Hypothalamus (tissue), 51 donors: ENCODE data around the gene CCDC170.
"Not testable (repeated sequence)": the region's sequence is repeated elsewhere in the genome, so short reads cannot be mapped to it uniquely, and the experiment has no call there.

ENCODE experiments used
- DNase-seq, 51 donors: peaks; one replicate each; lab custom pipeline; 2025; lab: John Stamatoyannopoulos, UW

The CCDC170 gene

DNA sequence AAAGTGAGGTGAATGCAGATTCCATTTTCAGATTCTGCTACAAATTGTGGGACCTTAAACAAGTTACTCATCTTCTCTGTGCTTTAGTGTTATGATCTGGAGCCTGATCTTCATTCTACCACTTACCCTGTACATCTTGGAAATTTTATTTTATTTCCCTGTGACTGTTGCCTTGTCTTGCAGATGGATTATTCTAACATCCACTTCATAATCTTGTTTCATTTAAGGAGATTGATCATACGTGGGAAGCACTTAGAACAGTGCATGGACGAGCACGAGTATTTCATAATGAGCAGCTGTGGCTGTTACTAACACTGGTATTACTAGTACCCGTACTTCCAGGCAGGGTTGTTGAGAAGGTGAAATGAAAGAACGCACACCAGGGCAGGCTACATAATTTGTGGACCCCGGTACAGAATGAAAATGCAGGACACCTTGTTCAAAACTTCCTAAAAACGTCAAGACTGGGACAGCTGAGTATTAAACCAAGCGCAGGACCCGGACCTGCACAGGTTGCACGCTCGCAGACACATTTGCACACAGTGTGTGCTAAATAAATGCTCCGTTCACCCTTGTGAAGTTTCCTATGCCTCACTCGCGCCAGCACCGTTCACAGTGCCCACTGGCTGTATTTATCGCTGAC, 535 bp upstream of the CCDC170 start:
- DNase-seq: peak in 2 of 51 donors; percentile 25 to 41

DNA sequence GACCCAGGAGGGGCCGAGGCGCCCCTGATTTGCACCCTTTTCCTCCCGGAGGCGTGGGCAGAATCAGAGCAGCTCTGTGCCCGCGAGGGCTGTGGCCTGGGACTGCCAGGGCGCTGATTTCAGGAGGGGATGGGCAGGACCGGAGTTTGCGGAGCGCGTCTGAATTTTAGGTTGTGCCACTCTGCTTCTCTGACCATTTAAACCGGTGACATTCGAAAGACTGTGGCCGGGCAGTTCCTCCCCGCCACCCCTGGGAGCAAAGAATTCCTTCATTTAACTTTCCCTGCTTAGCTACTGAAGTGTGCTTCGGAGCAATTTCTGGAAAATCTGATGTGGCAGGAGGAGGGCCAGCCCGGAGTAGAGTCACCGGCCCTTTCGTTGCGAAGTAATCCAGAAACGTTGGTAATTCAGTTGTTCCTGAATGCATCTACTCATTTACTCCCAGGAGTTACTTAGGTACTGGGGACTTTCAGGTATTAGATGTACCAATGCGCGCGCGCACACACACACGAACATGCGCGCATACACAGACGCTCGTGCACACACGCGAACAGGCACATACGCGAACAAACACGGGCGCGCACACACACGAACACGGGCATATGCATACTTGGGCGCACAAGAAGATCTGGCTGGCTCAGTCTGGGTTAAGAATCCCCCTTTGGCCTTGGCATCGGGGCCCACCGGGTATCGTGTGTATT, 568 bp downstream of the CCDC170 start:
- DNase-seq: peak in 21 of 51 donors; percentile 3 to 72 (median 21)

DNA sequence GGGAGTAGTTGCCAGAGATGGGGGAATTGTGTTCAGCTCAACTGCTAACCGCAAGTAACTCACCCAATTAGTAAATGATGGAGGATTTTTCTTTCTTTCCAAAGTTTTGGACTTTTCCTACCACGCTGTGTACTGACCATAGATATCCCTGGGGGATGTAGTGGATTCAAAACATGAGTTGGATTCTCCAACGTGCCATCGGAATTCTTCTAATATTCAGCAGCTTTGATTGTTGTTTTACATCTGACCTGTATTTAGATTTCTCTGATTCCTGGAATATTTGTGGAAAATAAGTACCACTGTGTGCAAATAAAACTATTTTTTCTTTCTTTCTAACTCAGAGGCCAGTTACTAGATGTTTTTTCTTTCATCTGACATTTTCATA, 1.1 kb downstream of the CCDC170 start:
- DNase-seq: no peak

DNA sequence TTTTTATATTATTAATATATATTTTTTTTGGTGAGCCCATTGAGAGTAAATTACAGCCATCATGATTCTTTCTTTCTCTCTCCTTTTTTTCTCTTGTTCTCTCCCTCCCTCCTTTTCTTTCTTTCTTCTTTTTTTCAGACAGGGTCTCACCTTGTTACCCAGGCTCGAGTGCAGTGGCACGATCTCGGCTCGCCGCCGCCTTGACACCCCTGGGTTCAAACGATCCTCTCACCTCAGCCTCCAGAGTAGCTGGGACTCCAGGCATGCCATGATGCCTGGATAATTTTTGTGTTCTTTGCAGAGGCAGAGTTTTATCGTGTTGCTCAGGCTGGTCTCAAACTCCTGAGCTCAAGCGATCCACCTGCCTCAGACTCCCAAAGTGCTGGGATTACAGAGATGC, 1.6 kb downstream of the CCDC170 start:
- no peak for DNase-seq

DNA sequence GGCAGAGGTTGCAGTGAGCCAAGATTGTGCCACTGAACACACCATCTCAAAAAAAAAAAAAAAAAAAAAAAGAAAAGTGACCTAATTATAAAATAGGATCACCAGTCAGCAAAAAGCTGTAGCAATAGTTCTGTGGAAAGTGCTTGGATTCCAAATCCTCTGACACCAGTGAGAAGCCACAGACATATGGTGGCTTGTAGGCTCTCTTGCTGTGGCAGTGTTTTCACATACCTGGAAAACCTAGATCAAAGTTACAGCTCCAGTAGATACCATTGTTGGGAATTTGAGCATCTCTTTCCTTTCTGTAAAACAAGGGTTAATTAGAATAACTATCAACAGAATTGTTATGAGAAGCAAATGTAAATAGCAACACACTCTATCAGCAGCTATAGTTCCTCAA, 4.1 kb downstream of the CCDC170 start:
- no peak for DNase-seq

DNA sequence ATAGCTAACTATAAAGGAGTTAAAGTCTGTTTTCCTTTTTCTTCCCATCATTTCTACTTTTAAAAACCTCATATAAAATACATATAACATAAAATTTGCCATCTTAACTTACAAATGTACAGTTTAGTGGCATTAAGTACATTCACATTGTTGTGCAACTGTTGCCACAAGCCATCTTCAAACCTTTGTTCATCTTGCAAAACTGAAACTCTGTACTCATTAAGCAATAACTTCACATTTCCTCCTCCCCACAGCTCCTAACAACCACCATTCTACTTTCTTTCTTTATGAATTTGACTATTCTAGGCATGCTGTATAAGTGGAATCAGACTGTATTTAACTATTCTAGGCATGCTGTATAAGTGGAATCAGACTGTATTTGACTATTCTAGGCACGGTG, 4.5 kb downstream of the CCDC170 start:
- no peak for DNase-seq

DNA sequence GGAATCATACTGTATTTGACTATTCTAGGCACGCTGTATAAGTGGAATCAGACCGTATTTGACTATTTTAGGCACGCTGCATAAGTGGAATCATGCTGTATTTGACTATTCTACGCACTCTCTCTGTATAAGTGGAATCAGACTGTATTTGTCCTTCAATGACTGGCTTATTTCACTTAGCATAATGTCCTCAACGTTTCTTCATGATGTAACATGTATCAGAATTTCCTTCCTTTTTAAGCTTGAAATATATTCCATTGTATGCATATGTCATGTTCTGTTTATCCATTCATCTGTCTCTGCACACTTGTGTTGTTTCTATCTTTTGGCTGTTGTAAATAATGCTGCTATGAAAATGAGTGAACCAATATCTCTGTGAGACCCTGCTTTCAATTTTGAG, 5.7 kb downstream of the CCDC170 start:
- no peak for DNase-seq

DNA sequence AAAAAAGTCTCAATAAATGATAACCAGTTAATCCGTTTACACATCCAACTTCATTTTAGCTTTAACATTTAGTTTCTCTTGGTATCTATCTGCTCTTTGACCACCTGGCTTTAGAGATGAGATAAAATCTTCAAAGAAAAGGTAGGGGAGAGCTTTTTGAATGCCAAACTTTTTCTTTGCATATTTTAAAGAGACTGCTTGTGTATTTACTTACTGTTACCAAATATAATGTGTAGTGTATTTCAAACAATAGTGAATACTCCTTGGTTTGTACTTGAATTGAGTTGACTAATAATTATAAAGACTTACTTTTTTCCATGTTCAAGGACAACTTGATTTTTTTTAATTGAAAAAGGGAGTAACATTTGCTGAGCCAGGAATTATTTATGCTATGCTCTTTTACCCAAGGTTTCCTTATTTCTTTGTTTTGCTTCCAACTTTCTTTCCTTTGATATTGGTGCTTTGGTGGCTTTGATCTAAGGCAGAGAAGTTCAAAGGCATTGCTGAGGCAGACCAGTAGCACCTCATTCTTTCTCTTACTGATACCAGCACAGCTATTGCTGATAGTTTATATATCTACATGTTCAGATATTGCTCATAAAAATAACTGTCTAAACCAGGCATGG, 7.8 kb downstream of the CCDC170 start:
- no peak for DNase-seq

DNA sequence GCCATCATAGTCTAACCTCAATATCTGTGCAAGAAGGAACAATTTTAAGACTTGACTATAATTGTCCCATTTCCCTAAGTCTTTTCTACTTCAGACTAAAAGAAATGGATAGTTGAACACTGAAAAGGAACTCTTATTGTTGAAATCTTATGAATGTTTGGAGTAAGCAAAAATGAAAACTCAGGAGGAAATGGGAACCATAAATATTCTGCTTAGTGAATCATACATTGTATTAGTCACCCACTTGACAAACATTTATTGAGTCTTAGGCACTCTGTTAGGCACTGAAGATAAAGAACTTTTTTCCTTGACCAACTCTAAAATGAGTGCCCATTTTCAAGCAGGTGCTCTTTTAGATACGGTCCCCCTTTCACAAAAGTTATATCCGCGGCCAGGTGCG, 8.7 kb downstream of the CCDC170 start:
- DNase-seq: no peak

DNA sequence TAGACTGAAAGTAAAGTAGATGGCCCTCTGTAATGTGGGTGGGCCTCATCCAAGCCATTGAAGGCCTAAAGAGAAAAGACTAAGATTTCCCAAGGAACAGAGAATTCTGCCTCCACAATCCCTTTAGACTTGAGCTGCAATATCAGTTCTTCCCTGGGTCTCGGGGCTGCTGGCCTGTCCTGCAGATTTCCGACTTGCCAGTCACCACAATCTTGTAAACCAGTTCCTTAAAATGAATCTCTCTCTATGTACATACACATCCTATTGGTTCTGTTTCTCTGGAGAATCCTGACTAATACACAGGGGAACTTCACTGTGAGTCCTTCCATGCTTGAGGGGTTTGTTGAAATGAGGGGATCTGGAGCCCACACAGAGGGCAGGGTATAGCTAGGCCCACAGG, 12.9 kb downstream of the CCDC170 start:
- no peak for DNase-seq

DNA sequence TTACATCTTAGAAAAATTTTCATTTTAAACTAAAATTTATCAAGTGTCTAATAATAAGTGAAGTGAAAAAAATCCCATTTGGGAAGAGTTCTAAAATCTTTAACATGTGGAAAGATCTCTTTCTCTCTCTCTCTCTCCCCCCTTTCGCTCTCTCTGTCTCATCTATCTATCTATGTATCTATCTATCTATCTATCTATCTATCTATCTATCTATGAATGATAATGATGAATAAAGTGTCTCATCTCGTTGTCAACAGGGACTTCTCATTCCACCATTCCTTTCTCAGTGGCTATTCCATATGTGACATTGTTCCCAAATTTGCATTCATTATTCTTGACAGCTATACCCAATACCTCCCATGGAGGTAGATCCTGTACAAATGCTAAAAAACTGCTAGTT, 15.2 kb downstream of the CCDC170 start:
- no peak for DNase-seq

DNA sequence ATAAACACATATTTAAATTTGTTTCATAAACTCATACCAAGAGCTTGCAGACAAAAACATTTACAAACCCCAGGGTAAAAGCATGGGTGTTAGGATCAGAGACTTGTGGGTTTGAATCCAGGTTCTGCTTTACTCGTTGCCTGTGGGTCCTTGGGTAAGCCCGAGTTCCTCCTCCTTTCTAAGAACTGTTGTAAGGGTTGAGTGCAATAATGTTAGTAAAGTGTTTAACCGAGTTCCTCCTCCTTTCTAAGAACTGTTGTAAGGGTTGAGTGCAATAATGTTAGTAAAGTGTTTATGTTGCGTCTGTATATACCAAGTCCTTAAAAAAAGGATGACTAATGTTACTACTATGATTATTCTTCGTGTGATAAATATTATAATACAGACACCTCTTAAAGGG, 18.7 kb downstream of the CCDC170 start:
- DNase-seq: no peak

DNA sequence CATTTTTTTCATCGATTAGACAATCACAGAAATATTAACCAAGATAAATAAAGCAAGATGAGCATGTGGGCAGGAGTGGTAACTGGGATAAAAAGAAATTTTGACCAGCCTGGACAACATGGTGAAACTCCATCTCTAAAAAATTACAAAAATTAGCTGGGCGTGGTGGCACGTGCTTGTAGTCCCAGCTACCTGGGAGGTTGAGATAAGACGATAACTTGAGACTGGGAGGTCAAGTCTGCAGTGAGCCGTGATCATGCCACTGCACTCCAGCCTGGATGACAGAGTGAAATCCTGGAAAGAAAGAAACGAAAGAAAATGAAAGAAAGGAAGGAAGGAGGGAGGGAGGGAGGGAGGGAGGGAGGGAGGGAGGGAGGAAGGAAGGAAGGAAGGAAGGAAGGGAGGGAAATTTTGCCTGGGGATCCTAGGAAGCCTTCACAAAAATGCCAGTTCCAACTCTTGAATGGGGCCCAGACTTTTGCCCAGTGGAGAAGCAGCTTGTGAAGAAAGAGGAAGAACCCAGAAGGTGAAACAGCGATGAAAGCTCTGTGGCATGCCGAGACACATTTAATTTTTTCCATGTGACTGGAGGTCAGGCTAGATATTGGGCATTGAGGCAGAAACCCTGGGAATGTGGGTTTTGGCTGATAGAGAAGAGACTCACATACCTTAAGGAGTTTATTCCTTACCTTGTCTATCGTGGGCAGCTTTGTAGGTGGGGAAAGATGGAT, 20.3 kb downstream of the CCDC170 start:
- DNase-seq: no peak

DNA sequence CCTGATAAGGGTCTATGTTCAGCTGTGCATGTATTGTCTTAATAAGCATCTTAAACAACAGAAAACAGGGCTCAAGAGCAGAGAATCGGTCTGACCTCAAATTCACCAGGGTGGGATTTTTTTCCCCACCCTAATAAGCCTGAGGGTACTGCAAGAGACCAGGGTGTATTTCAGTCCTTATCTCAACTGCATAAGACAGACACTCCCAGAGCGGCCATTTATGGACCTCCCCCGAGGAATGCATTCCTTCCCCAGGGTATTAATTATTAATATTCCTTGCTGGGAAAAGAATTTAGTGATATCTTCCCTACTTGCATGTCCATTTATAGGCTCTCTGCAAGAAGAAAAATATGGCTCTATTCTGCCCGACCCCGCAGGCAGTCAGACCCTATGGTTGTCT, 25.2 kb downstream of the CCDC170 start:
- DNase-seq: not testable (repeated sequence)

DNA sequence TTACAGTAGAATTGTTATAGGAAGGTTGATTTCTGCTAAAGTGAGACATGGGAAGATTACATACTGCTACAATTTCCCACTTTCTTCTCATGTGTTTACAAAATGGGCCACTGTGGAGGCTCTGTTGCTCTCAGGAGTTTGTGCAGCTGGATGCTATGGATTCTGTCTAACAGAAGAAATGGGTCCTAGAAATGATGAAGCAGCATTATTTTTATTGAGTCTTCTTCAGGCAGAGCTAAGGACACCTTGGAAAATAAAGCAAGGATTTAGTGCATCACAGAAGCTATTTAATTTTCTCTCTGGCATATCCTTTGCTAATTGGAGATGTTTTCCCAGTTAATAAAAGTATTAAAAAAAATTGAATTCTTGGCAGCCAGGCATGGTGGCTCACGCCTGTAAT, 29.2 kb downstream of the CCDC170 start:
- DNase-seq: no peak

DNA sequence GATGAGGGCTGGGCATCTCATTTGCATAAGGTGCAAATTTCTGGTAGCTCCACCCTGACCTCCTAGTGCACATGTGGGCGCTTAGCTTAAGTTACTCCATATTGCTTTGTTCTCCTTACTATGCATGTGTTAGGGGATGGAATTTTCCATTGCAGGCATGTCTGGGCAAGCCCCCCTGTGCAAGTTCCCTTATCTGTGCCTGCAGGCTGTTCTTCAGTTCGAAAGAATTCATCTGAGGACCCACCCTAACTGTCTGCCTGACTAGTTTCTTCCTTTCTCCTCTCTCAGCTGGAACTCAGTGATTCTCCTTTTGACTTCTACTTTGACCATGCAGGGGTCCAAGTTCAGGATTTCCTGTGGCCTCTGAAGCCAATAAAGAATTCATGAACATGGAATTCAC, 30.2 kb downstream of the CCDC170 start:
- no peak for DNase-seq

DNA sequence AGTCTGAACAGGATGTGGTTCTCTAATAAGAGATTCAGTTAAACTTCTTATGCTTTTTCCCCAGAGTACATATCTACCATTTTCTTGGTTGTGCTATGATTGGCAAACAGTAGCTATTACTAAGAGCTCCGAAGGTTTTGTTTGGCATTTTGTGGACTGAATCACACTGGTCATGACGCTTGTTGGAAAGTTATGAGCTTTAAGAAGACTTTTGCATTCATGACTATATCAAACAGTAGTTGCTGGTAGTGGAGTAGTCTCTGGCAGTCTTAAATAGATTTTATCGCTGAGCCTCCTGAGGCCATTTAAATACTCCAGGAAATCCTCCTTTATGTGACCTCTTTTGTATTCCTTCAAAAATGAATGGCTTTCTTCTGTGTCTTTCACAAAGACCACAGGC, 40.8 kb downstream of the CCDC170 start:
- DNase-seq: no peak

DNA sequence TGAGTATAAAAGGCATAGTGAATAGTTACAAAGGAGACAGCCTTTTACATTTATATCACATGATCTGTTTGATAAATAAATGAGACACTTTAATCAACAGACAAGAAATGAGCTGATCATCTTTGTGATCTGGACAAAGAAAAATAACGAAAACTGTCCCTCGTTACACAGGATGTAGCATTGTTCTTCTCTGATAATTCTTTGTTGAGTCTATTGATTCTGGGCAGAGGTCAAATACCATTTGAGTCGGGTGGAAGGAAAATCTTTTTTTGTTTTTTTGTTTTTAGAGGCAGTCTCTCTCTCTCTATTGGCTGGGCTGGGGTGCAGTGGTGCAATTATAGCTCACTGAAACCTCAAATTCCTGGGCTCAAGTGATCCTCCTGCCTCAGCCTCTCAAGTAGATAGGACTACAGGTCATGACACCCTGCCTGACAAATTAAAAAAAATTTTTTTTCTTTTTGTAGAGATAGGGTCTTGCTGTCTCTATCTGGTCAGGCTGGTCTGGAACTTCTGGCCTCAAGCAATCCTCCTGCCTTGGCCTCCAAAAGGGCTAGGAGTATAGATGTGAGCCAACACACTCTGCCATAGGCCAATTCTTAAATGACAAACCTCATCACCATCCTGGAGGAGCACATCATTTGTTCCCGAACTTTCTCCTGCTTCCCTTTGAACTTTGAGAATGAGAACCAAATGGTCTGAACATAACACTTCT, 41.8 kb downstream of the CCDC170 start:
- DNase-seq: no peak

DNA sequence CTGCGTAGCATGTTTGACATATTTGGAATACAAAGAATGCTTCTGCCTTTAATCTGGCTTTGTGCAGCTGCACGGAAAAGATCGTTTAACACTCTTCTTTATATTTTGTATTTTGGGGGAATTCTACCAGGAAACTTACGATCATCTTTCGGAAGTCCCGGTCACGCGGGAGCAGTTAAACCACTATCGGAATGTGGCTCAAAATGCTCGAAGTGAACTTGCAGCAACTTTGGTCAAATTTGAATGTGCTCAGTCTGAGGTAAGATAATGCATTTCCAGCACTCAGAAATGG, 42.3 kb downstream of the CCDC170 start:
- DNase-seq: no peak

DNA sequence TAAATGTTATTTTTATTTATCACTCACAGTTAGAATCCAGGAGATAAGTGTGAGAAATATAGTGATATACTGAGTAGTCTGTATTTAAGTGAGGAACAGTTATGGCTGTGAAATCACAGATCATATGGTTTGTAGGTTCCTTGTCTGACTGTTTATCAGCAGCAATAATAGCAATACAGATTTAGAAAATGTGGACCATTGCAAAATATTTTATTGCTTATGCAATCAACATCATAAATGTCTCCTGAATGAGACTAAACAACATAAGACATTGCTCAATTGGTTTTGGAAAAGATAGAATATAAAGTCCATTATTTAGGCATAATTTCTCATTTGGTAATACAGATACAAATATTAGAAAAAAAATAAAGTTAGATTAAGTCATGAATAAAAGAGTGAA, 43.7 kb downstream of the CCDC170 start:
- DNase-seq: no peak
